GM18511 (cell line): ENCODE measurements around the gene CSNK1D.

Source experiments
- ATAC-seq: cut with Tn5 transposase; IDR thresholded peaks from one replicate; pipeline ENCODE4 v1.9.1; 2021; ENCODE audit warnings: mild to moderate bottlenecking, moderate library complexity; ENCODE audit not compliant: unreplicated experiment

Gene CSNK1D

DNA sequence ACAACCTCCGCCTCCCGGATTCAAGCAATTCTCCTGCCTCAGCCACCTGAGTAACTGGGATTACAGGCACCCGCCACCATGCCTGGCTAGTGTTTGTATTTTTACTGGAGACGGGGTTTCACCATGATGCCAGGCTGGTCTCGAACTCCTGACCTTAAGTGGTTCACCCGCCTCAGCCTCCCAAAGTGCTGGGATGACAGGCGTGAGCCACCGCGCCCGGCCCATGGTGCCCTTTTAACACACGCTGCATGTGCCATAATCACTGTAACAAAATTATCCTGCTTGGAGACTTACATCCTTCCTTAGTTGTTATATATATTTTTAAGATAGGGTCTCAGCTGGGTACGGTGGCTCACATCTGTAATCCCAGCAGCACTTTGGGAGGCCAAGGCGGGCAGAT lies 38.5 kb upstream of the CSNK1D start:
- no peak for ATAC-seq

- ATAC-seq, result no peak
These were observed 37.4 kb upstream of the CSNK1D start for GRCh38 chr17:82310877-82311276.

- no peak for ATAC-seq
These were observed 36.4 kb upstream of the CSNK1D start for GRCh38 chr17:82309656-82310570.

DNA sequence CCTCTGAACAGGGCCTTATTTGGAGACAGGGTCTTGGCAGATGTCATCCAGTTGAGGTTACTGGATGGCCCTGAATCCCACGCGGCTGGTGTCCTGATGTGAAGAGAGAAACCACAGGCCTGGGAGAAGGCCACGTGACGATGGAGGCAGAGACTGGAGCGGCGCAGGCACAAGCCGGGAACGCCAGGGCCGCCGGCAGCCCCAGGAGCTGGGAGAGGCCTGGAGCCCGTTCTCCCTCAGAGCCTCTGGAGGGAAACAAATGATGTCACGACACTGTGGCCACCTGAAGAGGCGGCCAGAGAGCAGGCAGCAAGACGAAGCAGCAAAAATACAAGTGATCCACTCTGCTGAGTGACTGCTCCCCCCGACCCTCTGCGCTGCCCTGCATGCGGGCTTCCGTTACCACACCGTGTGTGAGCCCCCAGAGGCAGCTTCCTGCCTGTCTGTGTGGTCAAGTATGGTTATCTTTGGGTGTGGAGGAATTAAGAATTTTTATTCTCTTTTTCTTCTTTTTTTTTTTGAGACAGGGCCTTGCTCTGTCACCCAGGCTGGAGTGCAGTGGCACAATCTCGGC lies 32.3 kb upstream of the CSNK1D start:
- no peak for ATAC-seq

- ATAC-seq, result no peak
These were observed 31.6 kb upstream of the CSNK1D start for GRCh38 chr17:82304826-82305726.

GRCh38 chr17:82303944-82304808 lies 30.7 kb upstream of the CSNK1D start:
- ATAC-seq, result no peak

DNA sequence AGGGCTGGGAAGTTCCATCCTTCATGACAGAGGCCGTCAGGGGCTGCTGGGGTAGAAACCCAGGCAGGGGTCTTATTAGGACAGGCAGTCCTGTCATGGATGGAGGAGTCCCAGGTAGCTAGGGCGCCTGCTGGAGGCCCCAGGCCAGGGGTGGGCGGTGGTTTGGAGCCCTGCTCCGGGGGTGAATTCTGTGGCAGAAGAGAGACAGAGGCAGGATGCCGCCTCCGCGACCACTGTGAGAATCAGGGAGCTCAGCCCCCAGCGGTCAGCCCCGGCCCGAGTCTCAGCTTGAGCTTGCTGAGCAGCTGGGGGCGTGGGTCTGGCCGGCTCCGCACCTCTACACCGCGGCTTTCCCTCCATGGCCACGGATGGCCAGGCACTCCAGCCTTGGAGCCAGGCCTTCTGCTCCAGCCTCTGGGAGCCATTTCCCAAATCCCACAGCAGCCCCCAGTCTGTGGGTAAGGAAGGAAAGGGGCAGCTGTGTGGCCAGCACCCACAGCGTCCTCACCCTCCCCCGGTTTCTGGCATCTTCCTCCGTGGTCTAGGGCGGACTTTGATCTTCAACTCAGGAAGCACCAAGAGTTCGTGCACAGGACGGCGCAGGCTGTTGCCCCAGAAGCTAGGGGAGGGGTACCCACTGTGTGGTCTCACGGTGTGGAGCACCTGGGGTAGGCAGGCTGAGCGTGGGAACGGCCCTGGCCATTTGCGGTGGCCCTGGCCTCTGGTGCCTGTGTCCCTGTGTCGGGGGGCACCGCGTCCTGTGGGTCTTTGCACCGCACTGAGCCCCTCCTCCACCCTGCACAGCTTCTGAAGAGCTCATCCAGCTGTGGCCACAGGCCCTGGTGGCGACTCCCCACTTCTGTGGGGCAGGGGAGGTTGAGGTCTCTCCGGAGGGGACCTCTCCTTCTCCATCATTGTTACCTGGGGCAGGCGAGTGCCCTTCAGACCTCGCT lies 29.8 kb upstream of the CSNK1D start:
- ATAC-seq, result no peak

DNA sequence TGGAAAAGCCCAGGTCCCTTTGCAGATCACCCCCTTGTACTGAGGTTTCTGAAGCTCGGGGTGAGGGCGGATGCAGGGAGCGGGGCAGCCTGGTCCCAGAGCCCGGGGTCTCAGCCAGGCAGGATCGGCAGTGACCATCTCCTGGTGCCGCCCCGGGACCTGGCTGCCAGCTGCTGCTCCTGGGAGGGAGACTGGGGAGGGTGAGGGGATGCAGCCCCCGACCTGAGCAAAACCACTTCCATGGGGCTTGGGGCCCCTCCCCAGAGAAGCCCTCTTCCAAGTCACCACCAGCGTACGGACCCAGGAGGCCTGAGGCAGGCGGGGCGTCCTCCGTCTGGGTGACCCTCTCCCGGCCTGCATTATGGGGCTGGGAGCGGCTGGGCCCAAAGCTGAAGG lies 29.1 kb upstream of the CSNK1D start:
- no peak for ATAC-seq

- peak; percentile 39 for ATAC-seq
These were observed 28.5 kb upstream of the CSNK1D start for GRCh38 chr17:82301916-82302567.

DNA sequence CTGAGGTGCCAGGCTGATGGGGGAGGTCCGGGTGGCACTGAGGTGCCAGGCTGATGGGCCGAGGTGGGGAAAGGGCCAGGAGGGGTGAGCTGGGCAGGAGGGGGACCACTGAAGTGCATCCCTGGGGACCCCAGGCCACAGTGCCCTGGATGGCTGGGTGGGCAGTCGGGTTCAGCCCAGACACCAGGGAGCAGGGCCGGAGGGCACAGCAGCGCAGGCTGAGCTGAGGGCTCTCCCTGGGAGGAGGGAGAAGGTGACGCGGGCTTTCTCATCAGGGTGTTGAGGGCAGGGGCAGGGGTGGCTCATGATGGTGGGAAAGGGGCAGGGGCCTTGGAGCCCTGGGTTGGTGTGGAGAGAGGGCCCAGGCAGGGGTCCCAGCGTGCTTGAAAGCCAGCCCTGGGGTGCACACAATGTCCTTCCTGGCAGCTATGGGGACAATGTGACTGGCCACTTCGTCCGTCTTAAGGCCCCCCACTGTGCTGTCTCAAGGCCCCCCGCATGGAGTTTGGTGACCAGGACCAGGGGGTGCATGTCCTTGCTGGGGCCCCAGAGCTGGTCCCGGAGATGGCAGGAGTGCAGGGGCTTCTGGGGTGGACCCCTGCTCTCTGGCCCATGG lies 27.9 kb upstream of the CSNK1D start:
- ATAC-seq, result no peak

GRCh38 chr17:82300707-82301270 lies 27.3 kb upstream of the CSNK1D start:
- ATAC-seq, result no peak

GRCh38 chr17:82300228-82300627 lies 26.7 kb upstream of the CSNK1D start:
- no peak for ATAC-seq

GRCh38 chr17:82299452-82299851 lies 26.0 kb upstream of the CSNK1D start:
- no peak for ATAC-seq

DNA sequence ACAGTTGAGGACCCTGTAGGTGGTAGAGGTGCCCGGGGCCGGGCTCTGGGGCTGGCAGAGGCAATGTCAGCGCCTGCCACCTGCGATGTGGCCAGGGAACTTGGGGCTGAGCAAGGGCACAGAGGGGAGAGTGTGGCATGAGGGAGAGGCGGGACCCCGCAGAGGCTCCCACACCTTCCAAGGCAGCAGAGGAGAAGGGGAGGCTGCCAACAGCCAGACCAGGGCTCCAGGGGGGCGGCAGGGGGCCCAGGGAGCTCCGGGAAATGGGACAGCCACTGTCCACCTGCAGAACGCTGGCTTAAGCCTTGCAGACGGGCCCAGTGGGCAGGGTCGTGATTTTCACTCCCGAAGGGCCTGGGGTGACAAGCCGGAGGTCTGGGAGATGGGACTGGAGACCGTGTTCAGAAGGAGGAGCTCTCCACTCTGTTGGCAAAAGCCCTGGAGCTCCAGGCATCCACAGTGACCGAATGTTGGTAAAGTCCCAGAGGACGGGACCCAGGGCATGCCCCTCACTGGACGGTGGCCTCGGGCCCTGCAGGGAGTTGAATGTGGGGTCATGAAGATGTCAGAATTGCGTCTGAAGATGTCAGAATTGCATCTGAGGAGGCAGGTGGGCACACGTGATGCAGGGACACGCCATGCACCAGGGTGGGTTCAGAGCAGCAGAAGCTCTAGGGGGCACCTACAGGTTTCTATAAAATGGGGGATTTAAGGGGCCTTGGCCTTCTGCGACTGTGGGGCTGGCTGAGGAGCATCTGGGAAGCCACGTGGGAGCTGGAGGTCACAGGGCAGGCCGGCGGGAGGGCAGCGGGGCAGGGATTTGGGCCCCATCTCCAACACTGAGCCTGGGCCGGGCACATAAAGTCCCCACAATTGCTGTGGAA lies 25.3 kb upstream of the CSNK1D start:
- peak; percentile 8 for ATAC-seq

DNA sequence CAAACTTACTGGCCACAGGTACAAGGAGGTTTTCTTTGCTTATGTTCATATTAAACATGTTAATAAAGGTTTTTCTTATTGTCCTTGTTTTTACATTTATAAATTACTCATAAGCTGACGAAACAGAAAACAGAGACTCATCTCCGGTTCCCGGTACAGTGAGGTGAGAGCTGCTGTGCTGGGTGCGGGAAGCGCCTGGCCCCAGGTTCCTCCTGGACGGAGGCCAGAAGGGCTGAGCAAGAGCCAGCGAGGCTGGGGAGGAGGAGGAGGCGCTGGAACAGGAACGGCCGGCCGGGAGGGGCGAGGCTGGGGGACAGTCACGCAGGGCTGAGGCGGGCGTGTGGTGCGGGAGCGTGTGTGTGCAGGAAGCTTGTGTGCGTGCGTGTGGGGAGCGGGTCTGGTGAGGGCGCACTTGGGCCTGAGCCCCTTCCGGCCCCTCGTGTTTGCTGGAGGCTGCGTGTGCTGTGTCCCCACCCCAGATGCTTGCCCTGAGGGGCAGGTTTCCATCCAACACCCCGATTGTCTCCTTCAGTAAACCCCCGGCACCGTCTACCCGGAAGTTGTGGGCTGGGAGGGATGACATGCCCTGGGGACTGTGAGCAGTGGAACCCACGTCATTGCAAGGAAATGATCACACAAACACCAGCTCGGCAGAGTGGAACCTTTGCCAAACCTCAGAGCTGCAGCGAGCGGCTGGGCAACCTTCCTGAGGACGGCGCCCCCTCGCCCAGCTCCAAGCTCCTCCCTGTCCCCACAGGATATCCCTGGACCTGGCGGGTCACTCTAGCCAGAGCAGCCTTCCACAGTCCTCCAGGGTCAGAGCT lies 24.4 kb upstream of the CSNK1D start:
- ATAC-seq, result peak; percentile 58

DNA sequence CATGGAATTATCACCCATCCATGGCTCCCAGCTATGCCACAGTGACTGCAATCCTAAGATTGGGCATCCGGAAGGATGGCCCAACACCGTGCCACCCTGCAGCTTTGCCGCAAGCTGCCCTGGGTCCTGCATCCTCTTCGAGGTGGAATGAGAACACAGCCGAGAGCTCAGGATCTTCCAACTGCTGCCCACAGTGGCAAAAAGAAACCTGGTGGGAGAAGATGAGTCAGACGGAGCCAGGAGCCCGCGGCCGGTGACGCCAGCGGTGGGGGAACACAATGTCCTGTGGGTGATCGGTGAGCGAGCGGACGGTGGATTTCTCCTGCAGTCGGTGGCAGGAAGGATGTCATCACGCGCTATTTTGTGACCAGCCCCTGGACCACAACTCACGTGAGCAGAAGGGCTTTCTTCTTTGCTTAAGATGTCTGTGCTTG lies 23.8 kb upstream of the CSNK1D start:
- no peak for ATAC-seq
